ENCODE measurements around the gene AFF3. TPM values are rescaled to one million over a fixed set of nuclear protein-coding genes. Genes with fewer than 3 reads are reported as not detected.

The AFF3 gene
- total and polyA plus RNA-seq, 10 donors: 6.0 to 92.2 (median 64.0) TPM

DNA sequence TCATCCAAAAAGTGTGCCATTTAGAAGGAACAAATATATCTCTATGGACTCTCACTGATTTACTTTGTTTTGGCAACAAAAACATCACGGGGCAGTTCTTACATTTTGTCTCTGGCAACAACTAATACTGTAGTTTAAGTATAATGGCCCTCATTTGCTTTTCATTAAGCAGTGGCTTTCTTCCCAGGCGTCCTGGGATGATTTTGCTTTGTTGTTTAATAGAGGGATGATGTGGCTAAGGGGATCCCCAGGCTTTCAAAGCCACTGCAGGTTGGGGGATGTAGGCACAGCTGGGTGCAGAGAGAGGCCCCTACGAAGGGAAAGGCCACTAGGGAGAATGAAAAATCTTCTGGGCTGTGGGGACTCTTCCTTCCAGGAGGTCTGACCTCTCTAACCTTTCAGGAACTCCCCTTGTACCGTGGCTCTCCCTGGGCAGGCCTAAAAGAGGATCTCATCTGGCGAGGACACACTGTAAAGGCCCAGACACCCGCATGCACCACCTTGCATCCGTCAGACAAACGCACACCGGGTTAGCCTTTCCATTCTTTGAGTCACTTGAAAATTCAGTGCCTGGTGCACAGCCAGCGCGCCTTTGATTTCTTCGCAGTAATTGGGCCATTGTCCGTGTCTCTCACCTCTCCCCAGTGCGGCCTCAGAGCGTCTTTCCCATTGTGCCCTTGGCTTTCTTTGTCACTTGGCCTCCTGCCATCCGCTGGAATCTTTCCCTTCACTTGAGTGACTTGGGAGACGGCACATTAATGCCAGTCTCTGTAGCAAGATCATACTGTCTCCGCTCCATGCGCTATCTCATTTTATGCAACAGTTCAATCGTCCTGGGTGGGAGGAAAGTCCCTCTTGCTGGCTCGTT, 40.3 kb upstream of the AFF3 start:
- Histone ChIP-seq H3K27me3 (replicated peaks in 1 of 7) (no peaks in the 10 kb centered on the region), H3K36me3 (no peaks in the 10 kb centered on the region), H3K9me3 (no peaks in the 10 kb centered on the region), H3K4me1 (peaks cover 0 to 19% (median 5%) of the 10 kb centered on the region in 6 donors), H3K4me3 (no peak overlapping the region), H3K27ac (no peak overlapping the region)
- intact Hi-C loops (cut with DNase I; ENCODE audit: low total_unique reads): no loop called here
- no peak for DNase-seq
- WGBS, 5 donors: 64 to 85% (median 71%) methylated on average over 21 of the region's 21 CpGs
- TF ChIP-seq POLR2A (IDR thresholded peaks at IDR 0.05): no peak
- TF ChIP-seq, protein P1, sequence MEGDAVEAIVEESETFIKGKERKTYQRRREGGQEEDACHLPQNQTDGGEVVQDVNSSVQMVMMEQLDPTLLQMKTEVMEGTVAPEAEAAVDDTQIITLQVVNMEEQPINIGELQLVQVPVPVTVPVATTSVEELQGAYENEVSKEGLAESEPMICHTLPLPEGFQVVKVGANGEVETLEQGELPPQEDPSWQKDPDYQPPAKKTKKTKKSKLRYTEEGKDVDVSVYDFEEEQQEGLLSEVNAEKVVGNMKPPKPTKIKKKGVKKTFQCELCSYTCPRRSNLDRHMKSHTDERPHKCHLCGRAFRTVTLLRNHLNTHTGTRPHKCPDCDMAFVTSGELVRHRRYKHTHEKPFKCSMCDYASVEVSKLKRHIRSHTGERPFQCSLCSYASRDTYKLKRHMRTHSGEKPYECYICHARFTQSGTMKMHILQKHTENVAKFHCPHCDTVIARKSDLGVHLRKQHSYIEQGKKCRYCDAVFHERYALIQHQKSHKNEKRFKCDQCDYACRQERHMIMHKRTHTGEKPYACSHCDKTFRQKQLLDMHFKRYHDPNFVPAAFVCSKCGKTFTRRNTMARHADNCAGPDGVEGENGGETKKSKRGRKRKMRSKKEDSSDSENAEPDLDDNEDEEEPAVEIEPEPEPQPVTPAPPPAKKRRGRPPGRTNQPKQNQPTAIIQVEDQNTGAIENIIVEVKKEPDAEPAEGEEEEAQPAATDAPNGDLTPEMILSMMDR (IDR thresholded peaks at IDR 0.05 in 8 of 11, conservative IDR thresholded peaks at IDR 0.05 in 3 of 11): no peak
- TF ChIP-seq POLR2AphosphoS5 (IDR thresholded peaks at IDR 0.05): no peak

DNA sequence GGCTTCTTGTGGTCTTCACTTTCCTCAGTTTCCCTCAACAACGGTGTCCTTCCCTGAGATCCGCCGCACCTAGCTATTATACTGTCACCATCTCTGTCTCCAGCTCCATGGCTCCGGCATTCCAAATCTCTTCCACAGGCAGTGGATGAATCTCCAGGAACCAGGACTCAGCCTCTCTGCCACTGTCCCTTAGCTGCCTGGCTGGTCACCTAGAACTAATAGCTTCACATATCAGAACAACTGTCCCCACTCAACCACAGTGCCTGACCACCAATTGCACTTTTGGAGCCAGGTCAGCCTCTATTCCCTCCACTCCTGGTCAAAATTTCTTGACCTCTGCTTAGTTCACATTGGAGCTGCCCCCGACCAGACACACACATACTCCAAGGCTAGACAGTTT, 38.1 kb upstream of the AFF3 start:
- Histone ChIP-seq H3K36me3 (no peaks in the 10 kb centered on the region), H3K9me3 (no peaks in the 10 kb centered on the region), H3K27ac (no peak overlapping the region), H3K27me3 (replicated peaks in 1 of 7) (no peaks in the 10 kb centered on the region), H3K4me1 (peaks cover 0 to 19% (median 5%) of the 10 kb centered on the region in 6 donors), H3K4me3 (no peak overlapping the region)
- DNase-seq: no peak
- intact Hi-C loops (cut with DNase I; ENCODE audit: low total_unique reads): no loop called here
- no peak for TF ChIP-seq POLR2A (IDR thresholded peaks at IDR 0.05)
- TF ChIP-seq, protein P1 (IDR thresholded peaks at IDR 0.05 in 8 of 11, conservative IDR thresholded peaks at IDR 0.05 in 3 of 11): no peak
- TF ChIP-seq POLR2AphosphoS5 (IDR thresholded peaks at IDR 0.05): no peak
- 92 to 97% (median 95%) methylated on average over 5 of the region's 5 CpGs for WGBS, 5 donors

DNA sequence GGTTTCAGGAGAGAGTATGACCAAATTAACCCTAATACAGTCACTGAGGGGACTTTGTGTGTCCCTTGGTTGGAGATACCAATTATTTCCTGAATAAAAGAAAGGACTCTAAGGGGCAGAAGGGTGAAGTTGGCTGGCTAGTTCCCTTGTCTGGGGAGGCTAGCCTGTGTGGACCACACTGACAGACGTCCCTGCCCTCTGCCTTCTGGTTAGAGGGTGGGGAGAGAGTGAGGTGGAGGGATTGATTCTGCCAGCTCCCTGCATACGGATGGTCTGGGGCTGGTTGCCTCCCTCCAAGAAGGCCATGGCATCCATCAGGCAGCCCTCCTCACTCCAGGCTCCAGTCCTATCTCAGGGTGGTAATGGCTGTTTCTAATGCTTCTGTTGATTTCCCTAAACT, 37.4 kb upstream of the AFF3 start:
- no peak overlapping the region for H3K4me3 ChIP-seq
- H3K27me3 ChIP-seq (replicated peaks in 1 of 7): no peaks in the 10 kb centered on the region
- no peaks in the 10 kb centered on the region for H3K36me3 ChIP-seq
- intact Hi-C loops (cut with DNase I; ENCODE audit: low total_unique reads): no loop called here
- H3K27ac ChIP-seq: no peak overlapping the region
- H3K9me3 ChIP-seq: no peaks in the 10 kb centered on the region
- peaks cover 0 to 14% (median 3%) of the 10 kb centered on the region in 6 donors for H3K4me1 ChIP-seq
- WGBS, 5 donors: 51 to 77% (median 75%) methylated on average over 2 of the region's 2 CpGs
- no peak for DNase-seq
- TF ChIP-seq POLR2A (IDR thresholded peaks at IDR 0.05) (no peak), POLR2AphosphoS5 (IDR thresholded peaks at IDR 0.05) (no peak)
- TF ChIP-seq, protein P1 (IDR thresholded peaks at IDR 0.05 in 8 of 11, conservative IDR thresholded peaks at IDR 0.05 in 3 of 11): no peak

DNA sequence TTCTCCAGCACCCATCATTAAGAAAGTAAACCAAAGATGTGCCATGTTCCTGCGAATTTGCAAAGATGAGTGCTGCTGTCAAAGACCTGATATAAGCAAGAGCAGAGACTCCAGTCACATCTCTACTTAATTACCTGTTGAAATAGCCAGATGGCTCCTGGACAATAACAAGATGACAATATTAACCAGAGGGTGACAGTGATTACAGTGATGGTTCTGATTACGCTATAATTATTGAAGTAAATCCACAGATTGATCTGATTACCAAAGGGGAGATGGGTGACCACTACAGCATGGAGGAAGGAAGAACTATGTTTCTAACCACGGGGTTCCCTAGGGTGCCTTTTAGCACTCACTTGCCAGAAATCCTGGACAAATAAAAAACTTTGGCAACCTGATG, 36.5 kb upstream of the AFF3 start:
- no peaks in the 10 kb centered on the region for H3K36me3 ChIP-seq
- H3K27me3 ChIP-seq (replicated peaks in 1 of 7): no peaks in the 10 kb centered on the region
- H3K27ac ChIP-seq: no peak overlapping the region
- H3K4me3 ChIP-seq: no peak overlapping the region
- no peak for DNase-seq
- H3K4me1 ChIP-seq: peaks cover 0 to 9% (median under 1%) of the 10 kb centered on the region in 6 donors
- no peak for TF ChIP-seq POLR2A (IDR thresholded peaks at IDR 0.05)
- TF ChIP-seq POLR2AphosphoS5 (IDR thresholded peaks at IDR 0.05): no peak
- TF ChIP-seq, protein P1 (IDR thresholded peaks at IDR 0.05 in 8 of 11, conservative IDR thresholded peaks at IDR 0.05 in 3 of 11): no peak
- intact Hi-C loops (cut with DNase I; ENCODE audit: low total_unique reads): no loop called here
- no peaks in the 10 kb centered on the region for H3K9me3 ChIP-seq
- WGBS, 5 donors: 72 to 83% (median 77%) methylated on average over 3 of the region's 3 CpGs

All from spleen (tissue), 11 donors.